ENCODE measurements around the gene THBS2.

THBS2 gene

DNA sequence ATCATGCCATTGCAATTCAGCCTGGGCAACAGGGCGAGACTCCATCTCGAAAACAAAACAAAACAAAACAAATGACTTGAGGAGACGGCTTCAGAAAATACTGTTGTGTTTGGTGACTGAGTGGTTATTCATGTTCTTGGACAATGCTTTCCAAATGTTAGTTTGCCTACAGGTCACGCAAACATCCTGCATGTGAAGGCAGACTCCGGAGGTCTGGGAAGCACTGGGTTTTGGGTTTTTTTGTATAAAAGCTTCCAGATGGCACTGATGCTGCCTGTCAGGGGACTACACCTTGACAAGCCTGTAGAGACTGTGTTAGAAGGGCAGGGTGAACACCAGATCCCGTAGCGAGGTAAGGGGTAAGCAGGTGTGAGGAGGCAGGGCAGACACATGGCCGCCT is 81.7 kb downstream of the THBS2 start:
- FAIRE-seq (no peak), DNase-seq (ENCODE audit: extremely low spot score, insufficient read length, low read depth) (no peak)

DNA sequence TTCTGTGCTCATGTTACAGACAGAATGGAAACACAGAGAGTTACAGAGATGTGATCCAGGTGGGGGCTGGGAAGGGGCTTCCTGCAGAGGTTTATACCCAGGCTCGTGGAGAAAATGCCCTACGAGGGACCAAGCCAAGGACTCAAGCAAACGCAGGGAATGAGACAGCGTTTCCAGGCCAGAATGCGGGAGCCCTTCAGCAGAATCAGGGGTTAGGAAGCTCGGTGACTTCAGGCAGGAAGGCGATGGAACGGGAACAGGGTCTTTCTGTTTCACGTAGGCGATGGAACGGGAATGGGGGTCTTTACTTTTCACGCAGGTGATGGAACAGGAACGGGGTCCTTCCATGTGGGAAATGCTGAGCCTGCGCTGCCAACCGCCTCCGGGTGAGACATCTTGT is 82.6 kb downstream of the THBS2 start:
- FAIRE-seq = no peak

GRCh38 chr6:169170583-169170955 is 83.1 kb downstream of the THBS2 start:
- FAIRE-seq (no peak), DNase-seq (ENCODE audit: extremely low spot score, insufficient read length, low read depth) (no peak)

More for the DNA sequence above, 82.6 kb downstream of the THBS2 start:
- no peak for DNase-seq (ENCODE audit: extremely low spot score, insufficient read length, low read depth)

GRCh38 chr6:169169941-169170582 is 83.6 kb downstream of the THBS2 start:
- FAIRE-seq = no peak
- DNase-seq (ENCODE audit: extremely low spot score, insufficient read length, low read depth) = no peak

- FAIRE-seq (no peak), DNase-seq (ENCODE audit: extremely low spot score, insufficient read length, low read depth) (no peak)
Measured at GRCh38 chr6:169169375-169169774, 84.3 kb downstream of the THBS2 start.

- no peak for DNase-seq (ENCODE audit: extremely low spot score, insufficient read length, low read depth)
- FAIRE-seq = no peak
Measured at GRCh38 chr6:169168706-169169105, 84.9 kb downstream of the THBS2 start.

GRCh38 chr6:169168302-169168630 is 85.4 kb downstream of the THBS2 start:
- FAIRE-seq (no peak), DNase-seq (ENCODE audit: extremely low spot score, insufficient read length, low read depth) (no peak)

GRCh38 chr6:169167581-169168301 is 85.9 kb downstream of the THBS2 start:
- DNase-seq (ENCODE audit: extremely low spot score, insufficient read length, low read depth) = no peak
- no peak for FAIRE-seq

DNA sequence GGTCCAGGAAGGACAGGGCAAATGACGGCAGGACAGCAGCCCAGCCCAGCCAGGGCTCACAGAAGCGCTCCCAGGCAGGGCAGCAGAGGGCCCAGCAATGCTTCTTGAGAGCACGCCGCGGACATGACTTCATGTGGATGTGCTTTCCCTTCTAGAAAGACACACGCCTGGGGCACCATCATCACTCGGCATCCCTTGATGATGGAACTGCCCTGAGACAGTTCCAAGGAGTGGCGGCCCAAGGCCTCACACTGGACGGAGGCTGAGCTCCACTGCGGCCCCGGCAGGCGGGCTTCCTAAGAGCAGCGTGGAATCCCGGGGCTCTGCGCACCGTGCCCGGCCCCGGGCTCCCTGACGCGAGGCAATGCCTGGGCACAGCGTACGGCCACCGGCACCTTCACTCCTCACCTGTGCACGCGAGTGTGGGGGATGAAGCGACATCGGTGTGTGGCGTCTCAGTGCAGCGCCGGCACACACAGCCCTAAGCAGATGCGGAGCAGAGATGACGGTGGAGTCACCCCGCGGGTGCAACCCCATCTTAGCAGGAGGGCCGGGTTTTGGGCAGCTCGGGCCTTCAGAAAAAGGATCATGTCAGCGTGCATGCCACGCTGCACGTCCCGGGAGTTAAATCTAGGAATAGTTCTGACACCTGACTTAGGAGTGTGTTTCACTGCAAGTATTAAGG is 86.6 kb downstream of the THBS2 start:
- no peak for DNase-seq (ENCODE audit: extremely low spot score, insufficient read length, low read depth)

More for the DNA sequence above, 86.6 kb downstream of the THBS2 start:
- FAIRE-seq = no peak
